GM19193 (cell line): ENCODE results near the gene CCNQ.

ENCODE experiments used
- POLR2A ChIP-seq: IDR thresholded peaks from 4 replicates; pipeline ENCODE4 v1.6.1; 2011; ENCODE audit not compliant: insufficient read depth, insufficient read length; ENCODE audit errors: extremely low read depth

CCNQ gene

DNA sequence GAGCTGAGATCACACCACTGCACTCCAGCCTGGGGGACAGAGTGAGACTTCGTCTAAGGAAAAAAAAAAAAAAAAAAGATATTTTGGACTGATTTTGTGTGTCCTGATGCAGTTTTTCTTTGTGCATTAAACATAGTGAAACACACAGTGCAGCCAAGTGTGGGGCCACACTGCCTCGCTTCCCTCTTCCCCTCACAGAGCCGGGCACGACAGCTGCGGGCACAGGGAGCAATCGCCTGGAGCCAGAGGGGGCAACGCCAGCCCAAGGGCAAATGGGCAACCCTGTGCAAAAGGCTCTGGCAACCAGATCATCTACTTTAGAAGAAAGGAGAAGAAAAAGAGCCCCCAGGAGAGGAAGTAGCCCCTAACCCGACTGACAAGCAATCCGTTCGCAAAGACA, 13.5 kb upstream of the CCNQ start:
- TF ChIP-seq POLR2A: no peak

DNA sequence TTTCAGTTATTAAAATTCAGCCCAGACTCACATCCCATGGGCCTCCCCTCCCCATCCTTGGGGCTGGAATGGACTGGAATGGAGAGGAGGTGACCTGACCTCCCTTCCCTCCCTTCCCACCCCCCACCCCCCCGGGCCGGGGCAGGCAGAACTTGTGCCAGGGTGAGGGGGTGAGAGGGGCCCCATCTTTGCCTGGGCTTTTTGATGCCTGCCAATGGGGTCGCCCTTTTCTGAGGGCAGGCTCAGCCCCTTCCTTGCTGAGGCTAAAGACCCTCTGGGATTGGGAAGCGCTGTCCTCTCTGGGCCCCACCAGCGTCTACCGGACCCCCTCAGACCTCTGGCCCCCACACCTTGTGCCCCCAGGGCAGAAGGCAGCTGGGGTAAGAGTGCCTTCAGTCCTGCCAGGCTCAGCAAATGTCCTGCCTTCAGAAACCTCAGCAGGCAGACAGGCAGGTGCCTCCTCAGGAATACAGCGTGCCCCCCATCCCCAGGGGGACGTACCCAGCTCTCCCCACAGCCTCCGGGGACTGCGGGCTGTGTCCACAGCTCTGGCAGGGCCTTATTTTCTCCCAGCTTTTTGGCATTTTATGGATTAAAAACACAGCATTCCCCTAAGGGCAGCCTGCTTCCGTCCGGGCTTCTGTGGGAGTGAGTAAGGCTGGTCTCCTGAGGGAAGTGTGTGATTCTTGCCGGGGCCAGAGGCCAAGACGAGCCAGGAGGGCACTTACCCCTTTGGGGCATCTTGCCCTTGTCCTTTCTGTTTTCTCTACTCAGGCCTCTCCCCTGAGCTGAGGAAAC, 12.6 kb upstream of the CCNQ start:
- TF ChIP-seq POLR2A: no peak

DNA sequence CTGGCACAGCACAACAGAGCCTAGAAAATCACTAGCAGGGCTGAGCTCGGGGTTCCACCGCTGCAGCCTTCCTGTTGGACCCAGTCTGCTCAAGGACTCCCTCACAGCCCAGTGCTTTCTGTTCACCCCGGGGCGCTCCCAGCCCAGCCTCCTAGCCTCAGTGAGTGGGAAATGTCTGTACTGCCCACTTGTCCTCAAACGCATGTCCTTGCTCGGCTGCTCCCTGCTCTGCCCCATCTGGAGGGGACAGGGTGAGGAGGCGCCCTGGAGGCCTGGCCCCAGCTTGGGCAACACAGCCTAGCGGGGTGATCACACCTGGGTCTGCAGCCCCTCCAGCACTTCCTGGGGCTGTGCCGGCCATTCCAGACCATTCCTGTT, 11.9 kb upstream of the CCNQ start:
- TF ChIP-seq POLR2A: no peak

DNA sequence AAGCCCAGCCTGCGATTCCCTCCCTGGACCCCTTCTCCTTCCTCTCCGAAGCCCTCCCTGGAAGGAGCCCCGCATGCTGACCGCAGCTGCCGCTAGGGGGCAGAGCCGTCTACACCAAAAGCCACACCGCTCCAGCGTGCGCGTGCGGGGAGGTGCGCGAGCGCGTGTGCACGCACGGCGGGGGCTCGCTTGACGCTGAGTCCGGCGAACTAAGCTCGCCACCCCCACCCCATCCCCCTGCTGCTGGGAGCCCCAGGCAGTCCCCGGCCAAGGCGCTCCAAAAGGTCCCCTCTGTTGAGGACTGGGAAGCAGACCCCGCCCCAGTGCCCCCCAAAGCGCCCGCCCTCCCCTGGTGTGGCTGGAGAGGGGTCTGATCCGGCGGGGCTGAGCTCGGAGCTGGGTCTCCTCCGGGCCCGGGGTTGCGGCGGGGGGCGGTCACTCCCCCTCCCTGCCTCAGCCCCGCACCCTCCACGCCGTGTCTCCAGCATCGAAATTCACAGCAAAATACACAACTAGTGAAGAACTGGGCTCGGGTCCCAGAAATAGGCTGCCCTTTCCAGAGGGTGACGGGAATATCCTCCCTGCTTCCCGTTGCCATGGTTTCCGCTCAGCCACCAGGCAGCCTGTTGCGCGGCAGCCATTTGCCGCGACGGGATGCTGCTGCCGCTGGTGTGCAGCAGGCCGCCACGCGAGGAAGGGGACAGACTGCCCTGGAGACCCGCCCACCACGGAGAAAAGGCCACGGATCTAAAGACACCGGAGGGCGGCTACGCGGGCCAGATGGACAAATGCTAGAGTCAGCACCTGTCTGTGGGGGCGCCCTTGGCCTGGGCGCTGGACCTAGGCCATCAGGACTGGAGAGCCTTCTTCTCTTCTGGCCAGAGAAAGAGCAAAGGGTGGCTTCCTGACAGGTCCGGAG, 11.2 kb upstream of the CCNQ start:
- no peak for TF ChIP-seq POLR2A

DNA sequence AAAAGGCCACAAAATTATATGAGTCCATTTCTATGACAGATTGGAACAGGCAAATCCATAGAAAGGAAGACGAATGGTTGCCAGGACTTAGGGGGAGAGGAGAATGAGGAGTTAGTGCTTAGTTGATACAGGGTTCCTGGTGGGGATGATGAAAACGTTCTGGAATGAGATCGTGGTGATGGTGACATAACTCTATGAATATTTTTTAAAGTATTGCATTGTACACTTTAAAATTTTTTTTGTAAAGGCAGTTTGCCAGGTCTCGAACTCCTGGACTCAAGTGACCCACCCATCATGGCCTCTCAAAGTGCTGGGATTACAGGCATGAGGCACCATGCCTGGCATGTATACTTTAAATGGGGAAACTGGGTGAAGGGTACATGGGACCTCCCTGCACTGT, 9.9 kb upstream of the CCNQ start:
- no peak for TF ChIP-seq POLR2A

DNA sequence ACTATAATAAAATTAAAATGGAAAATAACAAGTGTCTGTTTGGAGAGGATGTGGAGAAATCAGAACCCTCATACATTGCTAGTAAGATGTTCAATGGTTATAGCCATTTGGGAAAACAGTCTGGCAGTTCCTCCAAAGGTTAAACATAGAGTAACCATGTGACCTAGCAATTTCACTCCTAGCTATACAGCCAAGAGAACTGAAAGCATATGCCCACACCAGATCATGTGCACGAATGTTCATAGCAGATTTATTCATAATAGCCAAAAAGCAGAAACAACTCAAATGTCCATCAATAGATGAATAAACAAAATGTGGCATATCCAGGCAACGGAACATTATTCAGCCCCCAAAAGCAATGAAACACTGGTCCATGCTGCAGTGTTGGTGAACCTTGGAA, 9.4 kb upstream of the CCNQ start:
- TF ChIP-seq POLR2A: no peak

DNA sequence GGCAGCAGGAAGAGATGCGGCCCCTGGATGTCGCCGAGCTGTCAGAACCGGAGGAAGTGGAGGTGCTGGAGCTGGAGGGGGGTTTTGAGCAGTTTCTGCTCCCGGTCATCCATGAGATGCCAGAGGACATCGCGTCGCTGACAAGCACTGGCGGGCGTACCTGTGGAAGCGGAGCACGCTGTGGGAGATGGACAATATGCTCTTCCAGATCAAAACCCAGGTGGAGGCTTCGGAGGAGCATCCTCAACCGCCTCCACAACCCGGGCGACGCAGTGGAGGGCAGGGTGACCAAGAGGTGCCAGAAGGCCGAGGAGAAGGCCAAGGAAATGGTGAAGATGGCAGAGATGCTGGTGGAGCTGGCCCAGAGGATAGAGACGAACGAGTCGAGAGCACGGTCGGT, 7.6 kb upstream of the CCNQ start:
- no peak for TF ChIP-seq POLR2A

DNA sequence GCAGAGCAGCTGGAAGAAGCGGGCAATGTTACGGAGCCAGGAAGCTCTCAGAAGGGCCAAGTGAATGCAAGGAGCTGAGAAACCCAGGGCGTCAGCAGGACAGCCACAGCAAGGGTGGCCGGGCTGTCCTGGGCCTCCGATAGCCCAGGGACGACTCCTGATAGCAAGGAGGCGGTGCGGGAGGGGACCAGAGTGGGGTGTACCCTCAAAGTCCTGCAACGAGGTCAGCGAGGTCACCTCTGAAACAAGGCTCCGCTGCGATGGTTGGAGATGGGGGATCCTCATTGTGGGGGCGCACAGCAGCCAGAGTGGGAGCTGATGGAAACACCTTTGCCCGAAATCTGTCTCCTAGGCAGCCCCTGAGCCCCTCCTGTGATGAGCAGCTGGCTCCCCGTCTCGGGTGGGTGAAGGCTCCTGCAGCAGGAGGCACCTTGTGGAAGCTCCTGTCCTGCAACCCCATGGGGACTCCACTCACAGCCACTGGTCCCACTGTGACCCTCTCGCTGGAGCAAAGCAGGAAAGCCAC, 4.3 kb upstream of the CCNQ start:
- no peak for TF ChIP-seq POLR2A

DNA sequence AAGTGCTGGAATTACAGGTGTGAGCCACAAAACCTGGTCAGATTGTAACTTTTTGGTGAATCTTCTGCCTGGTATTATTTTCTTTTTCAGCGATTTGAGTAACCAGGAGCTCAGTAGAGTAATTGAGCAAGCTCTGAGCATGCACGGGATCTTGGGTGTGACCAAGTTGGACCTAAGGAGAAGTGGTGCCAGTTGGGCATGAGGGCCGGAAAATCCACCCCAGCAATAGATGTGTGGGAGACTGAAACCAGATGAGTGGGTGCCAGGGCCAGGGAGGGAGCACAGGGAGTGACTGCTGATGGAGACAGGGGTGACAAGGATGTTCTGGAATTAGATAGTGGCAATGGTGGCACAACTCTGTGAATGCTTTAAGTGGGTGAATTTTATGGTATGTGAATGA, 3.7 kb upstream of the CCNQ start:
- no peak for TF ChIP-seq POLR2A

DNA sequence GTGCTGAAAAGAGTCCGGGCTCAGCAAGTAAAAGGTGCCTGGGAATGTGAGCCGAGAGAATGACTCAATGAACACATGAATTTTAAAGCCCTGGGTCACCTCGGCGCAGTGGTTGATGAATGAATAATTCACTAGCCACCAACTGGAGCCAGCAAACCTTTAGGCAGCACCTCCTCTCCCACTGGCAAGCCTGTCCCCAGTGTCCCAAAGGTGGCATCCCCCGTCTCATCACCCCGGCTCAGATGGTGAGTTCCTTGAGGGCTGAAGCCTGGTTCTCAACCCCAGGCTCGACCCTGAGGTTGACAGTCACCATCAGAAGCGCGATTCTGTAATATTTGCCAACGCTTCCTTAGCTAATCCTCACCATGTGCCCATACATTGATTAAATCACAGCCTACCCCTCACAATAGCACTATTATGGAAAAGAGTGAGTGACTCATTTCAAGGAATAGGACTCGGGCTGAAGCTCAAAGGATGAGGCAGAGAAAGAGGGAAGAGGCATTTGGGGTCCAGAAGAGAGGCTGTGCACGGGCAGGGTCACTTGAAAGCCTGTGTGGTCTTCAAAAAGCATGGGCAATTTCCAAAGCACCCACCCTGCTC, 2.7 kb upstream of the CCNQ start:
- TF ChIP-seq POLR2A: no peak

DNA sequence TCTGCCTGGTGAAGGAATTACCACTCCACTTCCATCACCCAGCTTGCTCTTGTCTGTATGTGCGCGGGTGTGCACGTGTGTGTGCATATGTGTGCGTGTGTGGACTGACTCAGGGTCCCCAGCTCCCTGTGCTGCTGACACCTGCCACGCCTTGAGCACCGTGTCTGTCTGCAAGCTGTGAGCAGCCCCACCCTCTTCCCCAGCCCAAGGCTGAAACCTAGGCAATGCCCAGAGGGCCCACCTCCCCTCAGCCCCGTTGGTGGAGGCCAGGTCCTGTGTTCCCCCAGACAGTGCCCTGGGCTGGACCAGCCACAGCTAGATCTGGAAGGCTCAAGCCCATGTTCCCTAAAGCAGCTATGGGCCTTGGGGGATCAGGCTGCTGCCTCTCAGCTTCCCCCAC, 2.0 kb upstream of the CCNQ start:
- TF ChIP-seq POLR2A: no peak

DNA sequence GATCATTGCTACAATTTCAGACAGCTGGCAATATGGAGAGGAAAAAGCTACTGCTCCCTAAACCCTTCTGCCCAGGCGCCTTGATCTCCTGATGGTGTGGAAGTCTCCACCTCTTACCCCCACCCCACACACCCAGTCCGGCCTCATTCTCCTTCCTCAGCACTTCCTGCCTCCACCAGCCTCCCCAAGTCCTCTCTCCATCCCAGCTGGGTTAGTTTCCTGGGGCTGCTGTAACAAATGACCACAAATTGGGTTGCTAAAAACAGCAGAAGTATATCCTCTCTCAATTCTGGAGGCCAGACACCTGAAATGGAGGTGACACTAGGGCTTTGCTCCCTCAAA, 1.1 kb upstream of the CCNQ start:
- TF ChIP-seq POLR2A: no peak

DNA sequence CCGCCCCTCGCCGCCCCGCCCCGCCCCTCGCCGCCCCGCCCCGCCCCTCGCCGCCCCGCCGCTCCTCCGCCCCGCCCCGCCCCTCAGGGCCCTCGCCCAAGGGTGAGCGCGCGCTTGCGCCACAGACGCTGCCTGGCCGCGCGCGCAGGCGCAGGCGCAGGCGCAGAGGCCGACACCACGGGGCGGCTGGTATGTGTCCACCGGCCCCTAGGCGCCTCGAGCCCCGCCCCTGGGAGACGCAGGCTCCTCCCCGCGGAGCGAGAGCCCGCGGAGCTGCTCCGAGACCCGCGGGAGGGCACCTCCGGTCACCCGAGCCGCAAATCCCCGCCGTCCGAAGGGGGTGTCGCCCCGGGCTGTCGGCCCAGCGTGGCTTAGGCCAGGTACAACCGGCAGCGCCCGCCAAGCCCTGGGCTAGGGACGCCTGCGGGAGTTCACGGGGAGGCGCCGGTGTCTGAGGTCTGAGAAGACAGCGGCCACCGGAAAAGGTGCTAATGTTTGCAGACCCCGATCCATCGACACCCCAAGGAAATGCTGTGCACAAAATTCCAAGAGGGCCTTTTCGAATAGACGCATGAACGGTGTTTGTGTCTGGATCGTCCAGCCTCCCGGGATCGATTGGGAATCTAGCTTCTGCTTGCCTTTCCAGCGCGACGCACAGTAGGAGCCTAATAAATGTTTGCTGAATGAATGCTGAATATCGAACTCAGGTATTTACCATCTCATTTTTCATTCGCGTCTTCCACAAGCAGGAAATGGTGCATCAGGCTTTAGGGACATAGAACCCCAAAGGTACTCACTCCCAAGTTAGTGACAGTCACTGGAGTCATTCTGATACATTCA, 473 bp upstream of the CCNQ start:
- TF ChIP-seq POLR2A: no peak

DNA sequence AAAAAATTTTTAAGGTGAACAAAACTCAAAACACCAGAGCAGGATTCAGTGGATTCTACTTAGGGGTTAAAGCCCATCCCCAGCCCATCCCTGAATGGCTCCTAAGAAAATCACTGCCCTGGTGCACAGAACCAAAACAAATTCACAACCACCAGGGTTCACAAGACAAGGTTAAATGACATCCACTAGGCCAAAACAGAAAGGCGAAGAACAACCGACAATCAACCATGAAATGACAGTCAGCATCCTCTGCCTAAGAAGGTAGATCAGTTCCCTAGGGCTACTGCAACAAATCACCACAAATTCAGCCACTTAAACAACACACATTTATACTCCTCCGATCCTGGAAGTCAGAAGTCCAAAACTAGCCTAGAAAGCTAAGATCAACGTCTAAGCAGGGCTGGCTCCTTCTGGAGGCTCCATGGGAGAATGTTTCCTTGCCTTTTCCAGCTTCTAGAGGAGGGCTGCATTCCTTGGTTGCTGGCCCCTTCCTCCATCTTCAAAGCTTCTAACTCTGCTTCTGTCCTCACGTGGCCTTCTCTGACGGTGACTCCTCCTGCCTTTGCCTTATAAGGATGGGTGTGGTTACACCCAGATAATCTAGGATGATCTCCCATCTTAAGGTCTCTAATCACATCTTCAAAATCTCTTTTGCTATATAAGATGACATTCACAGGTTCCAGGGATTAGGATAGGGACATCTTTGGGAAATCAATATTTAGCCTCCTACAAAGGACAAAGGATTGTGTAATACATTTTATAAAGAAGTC, 1.8 kb downstream of the CCNQ start:
- no peak for TF ChIP-seq POLR2A
